GM12878 (cell line): ENCODE data around the gene SMAD2. TPM values are rescaled to one million over a fixed set of nuclear protein-coding genes. Genes with fewer than 3 reads are reported as not detected.

ENCODE experiments used
- ATAC-seq: fragments of 200-7000 bp; cut with Tn5 transposase; 3 replicates; pipeline ENCODE4 v1.9.1; 2020; ENCODE audit warnings: mild to moderate bottlenecking, moderate library complexity
- BruUV-seq: library from RNA; stranded (reverse); fragments of 400-500 nt; replicated peaks from 2 replicates; lab custom pipeline; 2021; lab: Mats Ljungman, UMichigan
- CTCF ChIA-PET: fragments of 300-600 bp; sonication (Branson Sonifier 250); formaldehyde crosslinking; extraction: SDS; loops from one replicate; lab custom pipeline; 2021; ENCODE audit warnings: inconsistent platforms; lab: Yijun Ruan, JAX
- POLR2A ChIA-PET: fragments of 350-600 bp; formaldehyde crosslinking; extraction: SDS; loops from one replicate; lab custom pipeline; 2021; ENCODE audit warnings: inconsistent platforms; lab: Charles Lee
- RAD21 ChIA-PET: fragments of 300-600 bp; sonication (Branson Sonifier 250); formaldehyde crosslinking; loops from one replicate; lab custom pipeline; 2023; ENCODE audit warnings: antibody characterized with exemption; ENCODE audit not compliant: unreplicated experiment; lab: Charles Lee
- SMC1A ChIA-PET: fragments of 300-600 bp; sonication (Branson Sonifier 250); formaldehyde crosslinking; loops from one replicate; lab custom pipeline; 2023; ENCODE audit not compliant: unreplicated experiment, uncharacterized antibody; lab: Charles Lee
- DNase-seq: peaks from one replicate; pipeline ENCODE4 v3.0.0-alpha.2; 2011; ENCODE audit warnings: low read depth, low spot score
- FAIRE-seq: peaks from 3 replicates; lab custom pipeline; 2011; peaks lifted over from hg19 to GRCh38; lab: Jason Lieb, UNC
- H2AFZ ChIP-seq: 2 replicates; pipeline ENCODE4 v1.6.0; 2011; ENCODE audit warnings: low read depth, low read length, control low read depth; ENCODE audit not compliant: control insufficient read depth
- H3K27ac ChIP-seq: 2 replicates; pipeline ENCODE4 v1.5.1; 2011; ENCODE audit warnings: control low read depth; ENCODE audit not compliant: control insufficient read depth, insufficient read depth
- H3K27me3 ChIP-seq, 2 experiments: replicated peaks in 1 of 2; 2 replicates each; pipeline versions ENCODE4 v1.6.0 to v1.6.1; 2011; ENCODE audit warnings: low read length in 1 of 2; ENCODE audit not compliant: control insufficient read depth in 2 of 2, insufficient read depth in 2 of 2
- H3K36me3 ChIP-seq, 2 experiments: 2 replicates each; pipeline ENCODE4 v1.5.1; 2011; ENCODE audit warnings: low read length in 1 of 2; ENCODE audit not compliant: control insufficient read depth in 2 of 2, insufficient read depth in 2 of 2
- H3K4me1 ChIP-seq: 2 replicates; pipeline ENCODE4 v1.6.1; 2011; ENCODE audit warnings: mild to moderate bottlenecking, low read length, moderate library complexity, mixed read lengths; ENCODE audit not compliant: control insufficient read depth, insufficient read depth
- H3K4me2 ChIP-seq: 2 replicates; pipeline ENCODE4 v1.6.0; 2011; ENCODE audit warnings: control low read depth; ENCODE audit not compliant: control insufficient read depth, insufficient read depth
- H3K4me3 ChIP-seq: fragments of 200-600 bp; sonication (generic); 2 replicates; pipeline ENCODE4 v1.5.1; 2016
- H3K79me2 ChIP-seq: 2 replicates; pipeline ENCODE4 v1.6.0; 2011; ENCODE audit warnings: low read length; ENCODE audit not compliant: control insufficient read depth, insufficient read depth
- H3K9ac ChIP-seq: 2 replicates; pipeline ENCODE4 v1.8.0; 2011; ENCODE audit warnings: low read length, control low read depth, mixed read lengths; ENCODE audit not compliant: control insufficient read depth, insufficient read depth
- H3K9me3 ChIP-seq: replicated peaks from 3 replicates; pipeline ENCODE4 v1.5.1; 2011; ENCODE audit warnings: mild to moderate bottlenecking, low read length; ENCODE audit not compliant: control insufficient read depth, insufficient read depth
- H4K20me1 ChIP-seq: 2 replicates; pipeline ENCODE4 v1.6.0; 2011; ENCODE audit not compliant: control insufficient read depth, insufficient read depth
- ASH2L ChIP-seq: fragments of 300-600, 200-600 bp; sonication (generic); IDR thresholded peaks from 2 replicates; pipeline ENCODE4 v1.6.1; 2017; ENCODE audit warnings: low read depth, mild to moderate bottlenecking, borderline replicate concordance
- DPF2 ChIP-seq: fragments of 450-650 bp; IDR thresholded peaks from 2 replicates; pipeline ENCODE4 v1.6.1; 2017; ENCODE audit warnings: mild to moderate bottlenecking
- E4F1 ChIP-seq: fragments of 450-650 bp; IDR thresholded peaks from 2 replicates; pipeline ENCODE4 v1.6.1; 2018; ENCODE audit warnings: borderline replicate concordance, mild to moderate bottlenecking; ENCODE audit not compliant: partially characterized antibody
- ESRRA ChIP-seq: IDR thresholded peaks from 2 replicates; pipeline ENCODE4 v1.6.1; 2012; ENCODE audit warnings: mild to moderate bottlenecking, low read length, improper control_type of control experiment
- GABPA ChIP-seq: IDR thresholded peaks from 2 replicates; pipeline ENCODE4 v1.6.1; 2014; ENCODE audit warnings: antibody characterized with exemption, low read depth, mild to moderate bottlenecking, inconsistent platforms
- HDAC2 ChIP-seq: fragments of 200-600 bp; sonication (generic); IDR thresholded peaks from 2 replicates; pipeline ENCODE4 v1.6.1; 2017
- NR2C1 ChIP-seq: fragments of 450-650 bp; IDR thresholded peaks from 2 replicates; pipeline ENCODE4 v1.6.1; 2017; ENCODE audit warnings: antibody characterized with exemption, mild to moderate bottlenecking, moderate library complexity
- RBBP5 ChIP-seq: fragments of 200-600 bp; sonication (generic); conservative IDR thresholded peaks from 2 replicates; pipeline ENCODE4 v1.6.1; 2016
- ZBED1 ChIP-seq: IDR thresholded peaks from 2 replicates; pipeline ENCODE4 v1.6.1; 2016; ENCODE audit warnings: borderline replicate concordance
- WGBS: methylation state at CpG from one replicate; pipeline ENCODE4 v1.1.6; 2016; ENCODE audit warnings: low lambda C conversion rate; ENCODE audit not compliant: insufficient replicate concordance, insufficient coverage; ENCODE audit errors: missing lambda C conversion rate; 5-methylcytosine and 5-hydroxymethylcytosine counted together
- in situ Hi-C: fragments of 300-500 bp; cut with MboI; formaldehyde crosslinking; loops from 9 replicates; pipeline ENCODE4 v1.14.3; 2018; ENCODE audit warnings: mixed read lengths
- intact Hi-C: fragments of 100-400 bp; cut with micrococcal nuclease; formaldehyde crosslinking; loops from one replicate; pipeline ENCODE4 v1.14.2; 2022; ENCODE audit not compliant: unreplicated experiment
- polyA plus RNA-seq, 11 experiments: library from polyadenylated mRNA; depleted of rRNA in 4 of 11; unstranded in 6 of 11; stranded (reverse) in 5 of 11; fragments of >200 nt; fragmentation: Nextera tagmentation in 4 of 11; fragmentation: Illumina TruSeq in 1 of 11; extraction: Ambion mirVana in 4 of 11; extraction: Trizol in 1 of 11; gene quantifications; 1 replicate in 1 of 11; 2 replicates in 10 of 11; pipeline versions ENCODE4 v1.2.1 to v1.2.3, GENCODE V29; 2011 to 2016; ENCODE audit warnings: inconsistent platforms in 2 of 11, missing spikeins in 2 of 11, low read depth in 1 of 11
- total RNA-seq, 4 experiments: library from RNA; depleted of rRNA in 3 of 4; stranded (reverse); fragments of >200 nt in 3 of 4; fragmentation: Illumina TruSeq in 1 of 4; extraction: Trizol in 1 of 4; gene quantifications; 2 replicates each; pipeline versions ENCODE4 v1.2.1 to v1.2.3, GENCODE V29; 2013 to 2021
- TF ChIP-seq, protein P1 (sequence below): fragments of 450-650 bp; IDR thresholded peaks from 2 replicates; pipeline ENCODE4 v1.6.1; 2017; ENCODE audit warnings: borderline replicate concordance
- TF ChIP-seq, protein P2 (sequence below): fragments of 450-650 bp; IDR thresholded peaks from 2 replicates; pipeline ENCODE4 v1.6.1; 2017; ENCODE audit warnings: mild to moderate bottlenecking, moderate library complexity
- TF ChIP-seq, protein P3 (sequence below): fragments of 450-650 bp; formaldehyde crosslinking; IDR thresholded peaks from 2 replicates; pipeline ENCODE4 v1.4.0; 2020; ENCODE audit warnings: mild to moderate bottlenecking, moderate library complexity

SMAD2 gene
- total and polyA plus RNA-seq, 10 of the 15 experiments (the other 5 are each of a cell fraction or from before 2014, with no cell fraction given): 28.8 to 111 (median 65.8) TPM

- ChIA-PET CTCF (no interaction called here), POLR2A (interaction anchor here (1.3 to 1.4 kb wide), 3 partner anchors 8 to 19 kb away, joined by 3 to 4 read pairs (median 3); no protein-coding TSS in a partner anchor), SMC1A (interaction anchor here (0.9 to 2.2 kb wide), 5 partner anchors 10 to 29 kb away, joined by 3 to 5 read pairs (median 4); no protein-coding TSS in a partner anchor), RAD21 (no interaction called here)
- Histone ChIP-seq H4K20me1 (no peaks in the 10 kb centered on the region), H3K27me3 (no peaks in the 10 kb centered on the region; a peak in 1 of 4 replicates), H3K9ac (no peak overlapping the region), H3K4me2 (no peak overlapping the region), H3K4me1 (peaks cover 14% of the 10 kb centered on the region; the same call in 1 of the 2 replicates), H3K79me2 (peaks cover 88% of the 10 kb centered on the region), H3K36me3 (peaks cover 0 to 6% of the 10 kb centered on the region in 2 experiments; a peak in 1 of 4 replicates), H3K4me3 (no peak overlapping the region), H2AFZ (no peak overlapping the region), H3K9me3 (peaks cover 12% of the 10 kb centered on the region), H3K27ac (no peak overlapping the region)
- ATAC-seq (no peak), FAIRE-seq (no peak), DNase-seq (no peak)
- no TSS peak for BruUV-seq
- TF ChIP-seq RBBP5 (no peak), ASH2L (no peak), ESRRA (no peak), HDAC2 (no peak), E4F1 (no peak), ZBED1 (no peak), GABPA (no peak), NR2C1 (no peak), DPF2 (no peak)
- TF ChIP-seq, protein P1, sequence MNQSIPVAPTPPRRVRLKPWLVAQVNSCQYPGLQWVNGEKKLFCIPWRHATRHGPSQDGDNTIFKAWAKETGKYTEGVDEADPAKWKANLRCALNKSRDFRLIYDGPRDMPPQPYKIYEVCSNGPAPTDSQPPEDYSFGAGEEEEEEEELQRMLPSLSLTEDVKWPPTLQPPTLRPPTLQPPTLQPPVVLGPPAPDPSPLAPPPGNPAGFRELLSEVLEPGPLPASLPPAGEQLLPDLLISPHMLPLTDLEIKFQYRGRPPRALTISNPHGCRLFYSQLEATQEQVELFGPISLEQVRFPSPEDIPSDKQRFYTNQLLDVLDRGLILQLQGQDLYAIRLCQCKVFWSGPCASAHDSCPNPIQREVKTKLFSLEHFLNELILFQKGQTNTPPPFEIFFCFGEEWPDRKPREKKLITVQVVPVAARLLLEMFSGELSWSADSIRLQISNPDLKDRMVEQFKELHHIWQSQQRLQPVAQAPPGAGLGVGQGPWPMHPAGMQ: no peak
- TF ChIP-seq, protein P2, sequence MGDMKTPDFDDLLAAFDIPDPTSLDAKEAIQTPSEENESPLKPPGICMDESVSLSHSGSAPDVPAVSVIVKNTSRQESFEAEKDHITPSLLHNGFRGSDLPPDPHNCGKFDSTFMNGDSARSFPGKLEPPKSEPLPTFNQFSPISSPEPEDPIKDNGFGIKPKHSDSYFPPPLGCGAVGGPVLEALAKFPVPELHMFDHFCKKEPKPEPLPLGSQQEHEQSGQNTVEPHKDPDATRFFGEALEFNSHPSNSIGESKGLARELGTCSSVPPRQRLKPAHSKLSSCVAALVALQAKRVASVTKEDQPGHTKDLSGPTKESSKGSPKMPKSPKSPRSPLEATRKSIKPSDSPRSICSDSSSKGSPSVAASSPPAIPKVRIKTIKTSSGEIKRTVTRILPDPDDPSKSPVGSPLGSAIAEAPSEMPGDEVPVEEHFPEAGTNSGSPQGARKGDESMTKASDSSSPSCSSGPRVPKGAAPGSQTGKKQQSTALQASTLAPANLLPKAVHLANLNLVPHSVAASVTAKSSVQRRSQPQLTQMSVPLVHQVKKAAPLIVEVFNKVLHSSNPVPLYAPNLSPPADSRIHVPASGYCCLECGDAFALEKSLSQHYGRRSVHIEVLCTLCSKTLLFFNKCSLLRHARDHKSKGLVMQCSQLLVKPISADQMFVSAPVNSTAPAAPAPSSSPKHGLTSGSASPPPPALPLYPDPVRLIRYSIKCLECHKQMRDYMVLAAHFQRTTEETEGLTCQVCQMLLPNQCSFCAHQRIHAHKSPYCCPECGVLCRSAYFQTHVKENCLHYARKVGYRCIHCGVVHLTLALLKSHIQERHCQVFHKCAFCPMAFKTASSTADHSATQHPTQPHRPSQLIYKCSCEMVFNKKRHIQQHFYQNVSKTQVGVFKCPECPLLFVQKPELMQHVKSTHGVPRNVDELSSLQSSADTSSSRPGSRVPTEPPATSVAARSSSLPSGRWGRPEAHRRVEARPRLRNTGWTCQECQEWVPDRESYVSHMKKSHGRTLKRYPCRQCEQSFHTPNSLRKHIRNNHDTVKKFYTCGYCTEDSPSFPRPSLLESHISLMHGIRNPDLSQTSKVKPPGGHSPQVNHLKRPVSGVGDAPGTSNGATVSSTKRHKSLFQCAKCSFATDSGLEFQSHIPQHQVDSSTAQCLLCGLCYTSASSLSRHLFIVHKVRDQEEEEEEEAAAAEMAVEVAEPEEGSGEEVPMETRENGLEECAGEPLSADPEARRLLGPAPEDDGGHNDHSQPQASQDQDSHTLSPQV: no peak
- TF ChIP-seq, protein P3, sequence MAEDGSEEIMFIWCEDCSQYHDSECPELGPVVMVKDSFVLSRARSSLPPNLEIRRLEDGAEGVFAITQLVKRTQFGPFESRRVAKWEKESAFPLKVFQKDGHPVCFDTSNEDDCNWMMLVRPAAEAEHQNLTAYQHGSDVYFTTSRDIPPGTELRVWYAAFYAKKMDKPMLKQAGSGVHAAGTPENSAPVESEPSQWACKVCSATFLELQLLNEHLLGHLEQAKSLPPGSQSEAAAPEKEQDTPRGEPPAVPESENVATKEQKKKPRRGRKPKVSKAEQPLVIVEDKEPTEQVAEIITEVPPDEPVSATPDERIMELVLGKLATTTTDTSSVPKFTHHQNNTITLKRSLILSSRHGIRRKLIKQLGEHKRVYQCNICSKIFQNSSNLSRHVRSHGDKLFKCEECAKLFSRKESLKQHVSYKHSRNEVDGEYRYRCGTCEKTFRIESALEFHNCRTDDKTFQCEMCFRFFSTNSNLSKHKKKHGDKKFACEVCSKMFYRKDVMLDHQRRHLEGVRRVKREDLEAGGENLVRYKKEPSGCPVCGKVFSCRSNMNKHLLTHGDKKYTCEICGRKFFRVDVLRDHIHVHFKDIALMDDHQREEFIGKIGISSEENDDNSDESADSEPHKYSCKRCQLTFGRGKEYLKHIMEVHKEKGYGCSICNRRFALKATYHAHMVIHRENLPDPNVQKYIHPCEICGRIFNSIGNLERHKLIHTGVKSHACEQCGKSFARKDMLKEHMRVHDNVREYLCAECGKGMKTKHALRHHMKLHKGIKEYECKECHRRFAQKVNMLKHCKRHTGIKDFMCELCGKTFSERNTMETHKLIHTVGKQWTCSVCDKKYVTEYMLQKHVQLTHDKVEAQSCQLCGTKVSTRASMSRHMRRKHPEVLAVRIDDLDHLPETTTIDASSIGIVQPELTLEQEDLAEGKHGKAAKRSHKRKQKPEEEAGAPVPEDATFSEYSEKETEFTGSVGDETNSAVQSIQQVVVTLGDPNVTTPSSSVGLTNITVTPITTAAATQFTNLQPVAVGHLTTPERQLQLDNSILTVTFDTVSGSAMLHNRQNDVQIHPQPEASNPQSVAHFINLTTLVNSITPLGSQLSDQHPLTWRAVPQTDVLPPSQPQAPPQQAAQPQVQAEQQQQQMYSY (CRISPR knock-in tag): no peak
- WGBS: 92% methylated on average over 2 of the region's 2 CpGs
- in situ Hi-C loops (no loop called here), intact Hi-C loops (no loop called here)
Measured at GRCh38 chr18:47903809-47904208, 26.6 kb downstream of the SMAD2 start.
